ENCODE data around the gene GSK3B.

Gene GSK3B

GRCh38 chr3:120113128-120114116, 19.2 kb upstream of the GSK3B start:
- Mint-ChIP-seq H3K27ac (no peak overlapping the region), H3K4me1 (ENCODE audit: low read depth) (no peaks in the 10 kb centered on the region), H3K9me3 (peaks cover 5% of the 10 kb centered on the region), H3K36me3 (ENCODE audit: low read depth) (no peaks in the 10 kb centered on the region), H3K4me3 (no peak overlapping the region), H3K27me3 (ENCODE audit: low read depth) (peaks cover 3% of the 10 kb centered on the region)
- no peak for DNase-seq (ENCODE audit: low spot score)

GRCh38 chr3:120111898-120112297, 17.7 kb upstream of the GSK3B start:
- no peak for DNase-seq (ENCODE audit: low spot score)
- Mint-ChIP-seq H3K27me3 (ENCODE audit: low read depth) (peaks cover 3% of the 10 kb centered on the region), H3K9me3 (peaks cover 1% of the 10 kb centered on the region), H3K27ac (no peak overlapping the region), H3K36me3 (ENCODE audit: low read depth) (no peaks in the 10 kb centered on the region), H3K4me3 (no peak overlapping the region), H3K4me1 (ENCODE audit: low read depth) (no peaks in the 10 kb centered on the region)

- Mint-ChIP-seq H3K4me3 (no peak overlapping the region), H3K36me3 (ENCODE audit: low read depth) (peaks cover 19% of the 10 kb centered on the region), H3K4me1 (ENCODE audit: low read depth) (peaks cover 6% of the 10 kb centered on the region), H3K27ac (no peak overlapping the region), H3K27me3 (ENCODE audit: low read depth) (no peaks in the 10 kb centered on the region), H3K9me3 (no peaks in the 10 kb centered on the region)
- no peak for DNase-seq (ENCODE audit: low spot score)
Observed at GRCh38 chr3:120103276-120103675, 9.0 kb upstream of the GSK3B start.

- Mint-ChIP-seq H3K9me3 (no peaks in the 10 kb centered on the region), H3K27me3 (ENCODE audit: low read depth) (no peaks in the 10 kb centered on the region), H3K4me1 (ENCODE audit: low read depth) (peaks cover 6% of the 10 kb centered on the region), H3K36me3 (ENCODE audit: low read depth) (peaks cover 19% of the 10 kb centered on the region), H3K27ac (no peak overlapping the region), H3K4me3 (no peak overlapping the region)
- no peak for DNase-seq (ENCODE audit: low spot score)
Observed at GRCh38 chr3:120102674-120103073, 8.4 kb upstream of the GSK3B start.

- H3K36me3 Mint-ChIP-seq (ENCODE audit: low read depth) = peaks cover 20% of the 10 kb centered on the region
- H3K4me3 Mint-ChIP-seq = no peak overlapping the region
- DNase-seq (ENCODE audit: low spot score) = no peak
- peaks cover 8% of the 10 kb centered on the region for H3K4me1 Mint-ChIP-seq (ENCODE audit: low read depth)
- H3K27ac Mint-ChIP-seq = no peak overlapping the region
- no peaks in the 10 kb centered on the region for H3K9me3 Mint-ChIP-seq
- no peaks in the 10 kb centered on the region for H3K27me3 Mint-ChIP-seq (ENCODE audit: low read depth)
Observed at GRCh38 chr3:120102232-120102631, 8.0 kb upstream of the GSK3B start.

GRCh38 chr3:120101624-120102023, 7.4 kb upstream of the GSK3B start:
- H3K4me3 Mint-ChIP-seq = no peak overlapping the region
- H3K27me3 Mint-ChIP-seq (ENCODE audit: low read depth) = no peaks in the 10 kb centered on the region
- no peak overlapping the region for H3K27ac Mint-ChIP-seq
- H3K9me3 Mint-ChIP-seq = no peaks in the 10 kb centered on the region
- H3K36me3 Mint-ChIP-seq (ENCODE audit: low read depth) = peaks cover 21% of the 10 kb centered on the region
- DNase-seq (ENCODE audit: low spot score) = no peak
- H3K4me1 Mint-ChIP-seq (ENCODE audit: low read depth) = peaks cover 11% of the 10 kb centered on the region

- no peak overlapping the region for H3K4me3 Mint-ChIP-seq
- DNase-seq (ENCODE audit: low spot score) = no peak
- peaks cover 15% of the 10 kb centered on the region for H3K4me1 Mint-ChIP-seq (ENCODE audit: low read depth)
- H3K27me3 Mint-ChIP-seq (ENCODE audit: low read depth) = no peaks in the 10 kb centered on the region
- no peaks in the 10 kb centered on the region for H3K9me3 Mint-ChIP-seq
- H3K36me3 Mint-ChIP-seq (ENCODE audit: low read depth) = peaks cover 25% of the 10 kb centered on the region
- no peak overlapping the region for H3K27ac Mint-ChIP-seq
Observed at GRCh38 chr3:120100711-120101110, 6.5 kb upstream of the GSK3B start.

GRCh38 chr3:120098710-120099109, 4.5 kb upstream of the GSK3B start:
- Mint-ChIP-seq H3K4me1 (ENCODE audit: low read depth) (peaks cover 16% of the 10 kb centered on the region), H3K9me3 (no peaks in the 10 kb centered on the region), H3K4me3 (no peak overlapping the region), H3K27ac (no peak overlapping the region), H3K27me3 (ENCODE audit: low read depth) (no peaks in the 10 kb centered on the region), H3K36me3 (ENCODE audit: low read depth) (peaks cover 24% of the 10 kb centered on the region)
- DNase-seq (ENCODE audit: low spot score) = no peak

GRCh38 chr3:120095979-120096426, 1.8 kb upstream of the GSK3B start:
- no peak overlapping the region for H3K27ac Mint-ChIP-seq
- H3K4me1 Mint-ChIP-seq (ENCODE audit: low read depth) = peaks cover 16% of the 10 kb centered on the region
- no peak for DNase-seq (ENCODE audit: low spot score)
- H3K4me3 Mint-ChIP-seq = no peak overlapping the region
- H3K36me3 Mint-ChIP-seq (ENCODE audit: low read depth) = peaks cover 24% of the 10 kb centered on the region
- H3K9me3 Mint-ChIP-seq = no peaks in the 10 kb centered on the region
- no peaks in the 10 kb centered on the region for H3K27me3 Mint-ChIP-seq (ENCODE audit: low read depth)

GRCh38 chr3:120095226-120095978, 1.2 kb upstream of the GSK3B start:
- DNase-seq (ENCODE audit: low spot score) = peak; percentile 90
- peaks cover 24% of the 10 kb centered on the region for H3K36me3 Mint-ChIP-seq (ENCODE audit: low read depth)
- peaks cover 16% of the 10 kb centered on the region for H3K4me1 Mint-ChIP-seq (ENCODE audit: low read depth)
- no peaks in the 10 kb centered on the region for H3K9me3 Mint-ChIP-seq
- H3K27ac Mint-ChIP-seq = no peak overlapping the region
- H3K4me3 Mint-ChIP-seq = no peak overlapping the region
- no peaks in the 10 kb centered on the region for H3K27me3 Mint-ChIP-seq (ENCODE audit: low read depth)

- no peaks in the 10 kb centered on the region for H3K27me3 Mint-ChIP-seq (ENCODE audit: low read depth)
- no peak overlapping the region for H3K27ac Mint-ChIP-seq
- H3K4me3 Mint-ChIP-seq = no peak overlapping the region
- no peak for DNase-seq (ENCODE audit: low spot score)
- no peaks in the 10 kb centered on the region for H3K9me3 Mint-ChIP-seq
- H3K4me1 Mint-ChIP-seq (ENCODE audit: low read depth) = peaks cover 16% of the 10 kb centered on the region
- H3K36me3 Mint-ChIP-seq (ENCODE audit: low read depth) = peaks cover 20% of the 10 kb centered on the region
Observed at GRCh38 chr3:120094776-120095225, 554 bp upstream of the GSK3B start.

- Mint-ChIP-seq H3K4me3 (no peak overlapping the region), H3K27me3 (ENCODE audit: low read depth) (no peaks in the 10 kb centered on the region), H3K36me3 (ENCODE audit: low read depth) (peaks cover 17% of the 10 kb centered on the region), H3K27ac (no peak overlapping the region), H3K4me1 (ENCODE audit: low read depth) (peaks cover 20% of the 10 kb centered on the region), H3K9me3 (no peaks in the 10 kb centered on the region)
- DNase-seq (ENCODE audit: low spot score) = no peak
Observed at GRCh38 chr3:120093119-120093910, 932 bp downstream of the GSK3B start.

- Mint-ChIP-seq H3K27me3 (ENCODE audit: low read depth) (no peaks in the 10 kb centered on the region), H3K27ac (no peak overlapping the region), H3K4me1 (ENCODE audit: low read depth) (peaks cover 20% of the 10 kb centered on the region), H3K4me3 (no peak overlapping the region), H3K36me3 (ENCODE audit: low read depth) (peaks cover 17% of the 10 kb centered on the region), H3K9me3 (no peaks in the 10 kb centered on the region)
- DNase-seq (ENCODE audit: low spot score) = no peak
Observed at GRCh38 chr3:120092474-120092873, 1.8 kb downstream of the GSK3B start.
